SU-DHL-6 (cell line): Measurements from ENCODE around the gene GOLGB1.
"Not testable (repeated sequence)": the region's sequence is repeated elsewhere in the genome, so short reads cannot be mapped to it uniquely, and the experiment has no call there.

Source experiments
- H2AFZ ChIP-seq: fragments of 200-600 bp; sonication (generic); 2 replicates; pipeline ENCODE4 v1.6.1; 2014; ENCODE audit warnings: low read depth, mild to moderate bottlenecking, moderate library complexity, mixed read lengths, antibody characterized with exemption, low read length; ENCODE audit not compliant: severe bottlenecking
- H3F3A ChIP-seq: fragments of 200-600 bp; shearing (Covaris generic); 2 replicates; pipeline ENCODE4 v1.6.0; 2016; ENCODE audit warnings: antibody characterized with exemption, mild to moderate bottlenecking; ENCODE audit not compliant: insufficient read depth
- H3K27ac ChIP-seq: fragments of 200-600 bp; sonication (generic); 2 replicates; pipeline ENCODE4 v1.5.1; 2016; ENCODE audit warnings: low read depth, mild to moderate bottlenecking, low read length, moderate library complexity, mixed read lengths
- H3K27me3 ChIP-seq: fragments of 200-600 bp; sonication (generic), shearing (Covaris generic); 2 replicates; pipeline ENCODE4 v1.6.0; 2014; ENCODE audit warnings: mild to moderate bottlenecking, low read length
- H3K36me3 ChIP-seq: fragments of 200-600 bp; sonication (generic); 2 replicates; pipeline ENCODE4 v1.6.1; 2014; ENCODE audit warnings: mild to moderate bottlenecking, low read length, mixed read lengths
- H3K4me2 ChIP-seq: fragments of 300-600, 200-600 bp; shearing (Covaris generic), sonication (generic); 2 replicates; pipeline ENCODE4 v1.6.0; 2014; ENCODE audit warnings: low read length, low read depth, mild to moderate bottlenecking; ENCODE audit not compliant: poor library complexity, severe bottlenecking
- H3K4me3 ChIP-seq: fragments of 200-600 bp; sonication (generic); 2 replicates; pipeline ENCODE4 v1.5.1; 2014; ENCODE audit warnings: antibody characterized with exemption, low read length, mild to moderate bottlenecking, mixed read lengths; ENCODE audit not compliant: insufficient read depth, poor library complexity, severe bottlenecking
- H3K79me2 ChIP-seq: fragments of 200-600 bp; sonication (generic); 2 replicates; pipeline ENCODE4 v1.6.1; 2014; ENCODE audit warnings: mild to moderate bottlenecking, low read length, moderate library complexity; ENCODE audit not compliant: insufficient read depth
- H3K9ac ChIP-seq: fragments of 200-600 bp; sonication (generic); 2 replicates; pipeline ENCODE4 v1.7.0; 2014; ENCODE audit warnings: mild to moderate bottlenecking, low read length
- H3K9me2 ChIP-seq: fragments of 200-600 bp; sonication (generic); replicated peaks from 2 replicates; pipeline ENCODE4 v1.6.1; 2014; ENCODE audit warnings: low read length; ENCODE audit not compliant: insufficient read depth
- H3K9me3 ChIP-seq: fragments of 200-600 bp; sonication (generic); 2 replicates; pipeline ENCODE4 v1.6.1; 2014; ENCODE audit warnings: low read length, mixed read lengths; ENCODE audit not compliant: insufficient read depth
- H4K20me1 ChIP-seq: fragments of 200-600 bp; sonication (generic); 2 replicates; pipeline ENCODE4 v1.6.1; 2014; ENCODE audit warnings: low read depth, mild to moderate bottlenecking, antibody characterized with exemption, low read length, moderate library complexity, mixed read lengths
- CTCF ChIP-seq: fragments of 200-600 bp; sonication (generic); IDR thresholded peaks from one replicate; pipeline ENCODE4 v1.5.1; 2017; ENCODE audit warnings: antibody characterized with exemption, mild to moderate bottlenecking, low read length, moderate library complexity; ENCODE audit not compliant: insufficient read depth, poor library complexity, severe bottlenecking
- EZH2phosphoT487 ChIP-seq: fragments of 200-600 bp; sonication (generic), shearing (Covaris generic); conservative IDR thresholded peaks from 2 replicates; pipeline ENCODE4 v1.6.1; 2018; ENCODE audit warnings: mild to moderate bottlenecking, antibody characterized with exemption, low read length, moderate library complexity, mixed read lengths

The GOLGB1 gene

GRCh38 chr3:121794264-121794983, 44.9 kb upstream of the GOLGB1 start:
- Histone ChIP-seq H3K27me3 (no peaks in the 10 kb centered on the region), H3K4me2 (peak overlapping the region; percentile 89), H3K79me2 (peaks cover 17% of the 10 kb centered on the region; the same call in 1 of the 2 replicates), H4K20me1 (no peaks in the 10 kb centered on the region), H3K4me3 (peak overlapping the region; percentile 39), H3K27ac (peak overlapping the region; percentile 94), H3K9ac (peak overlapping the region; percentile 44), H3F3A (peaks cover 52% of the 10 kb centered on the region), H3K9me2 (no peaks in the 10 kb centered on the region), H3K9me3 (no peaks in the 10 kb centered on the region), H3K36me3 (peaks cover 39% of the 10 kb centered on the region), H2AFZ (no peak overlapping the region)
- TF ChIP-seq CTCF (no peak), EZH2phosphoT487 (no peak)

- peaks cover 17% of the 10 kb centered on the region; the same call in 1 of the 2 replicates for H3K79me2 ChIP-seq
- H2AFZ ChIP-seq, result no peak overlapping the region
- H3K9ac ChIP-seq, result peak overlapping the region; percentile 44
- no peak for TF ChIP-seq CTCF
- TF ChIP-seq EZH2phosphoT487, result no peak
- peak overlapping the region; percentile 39 for H3K4me3 ChIP-seq
- H3K36me3 ChIP-seq, result peaks cover 41% of the 10 kb centered on the region
- H3K9me2 ChIP-seq, result no peaks in the 10 kb centered on the region
- H3F3A ChIP-seq, result peaks cover 49% of the 10 kb centered on the region
- no peaks in the 10 kb centered on the region for H4K20me1 ChIP-seq
- no peaks in the 10 kb centered on the region for H3K9me3 ChIP-seq
- H3K4me2 ChIP-seq, result peak overlapping the region; percentile 89
- peak overlapping the region; percentile 94 for H3K27ac ChIP-seq
- H3K27me3 ChIP-seq, result no peaks in the 10 kb centered on the region
These were observed 43.5 kb upstream of the GOLGB1 start for GRCh38 chr3:121793078-121793477.

GRCh38 chr3:121786485-121786884, 36.9 kb upstream of the GOLGB1 start:
- peaks cover 51% of the 10 kb centered on the region for H3K36me3 ChIP-seq
- no peaks in the 10 kb centered on the region for H3K27me3 ChIP-seq
- H3K9ac ChIP-seq, result no peak overlapping the region
- no peaks in the 10 kb centered on the region for H3K9me2 ChIP-seq
- no peak overlapping the region for H3K27ac ChIP-seq
- no peaks in the 10 kb centered on the region for H3K9me3 ChIP-seq
- TF ChIP-seq EZH2phosphoT487 (no peak), CTCF (no peak)
- no peak overlapping the region for H3K4me3 ChIP-seq
- H3F3A ChIP-seq, result peaks cover 3% of the 10 kb centered on the region; the same call in 1 of the 2 replicates
- no peaks in the 10 kb centered on the region for H4K20me1 ChIP-seq
- no peaks in the 10 kb centered on the region for H3K79me2 ChIP-seq
- no peak overlapping the region for H2AFZ ChIP-seq
- no peak overlapping the region for H3K4me2 ChIP-seq

- H3K36me3 ChIP-seq, result peaks cover 39% of the 10 kb centered on the region
- not testable (repeated sequence) for H3F3A ChIP-seq, H3K9me3 ChIP-seq, H4K20me1 ChIP-seq, H3K9ac ChIP-seq, H3K79me2 ChIP-seq, H3K27ac ChIP-seq, H3K4me3 ChIP-seq, H2AFZ ChIP-seq, H3K27me3 ChIP-seq, H3K4me2 ChIP-seq, H3K9me2 ChIP-seq
These were observed 33.2 kb upstream of the GOLGB1 start for GRCh38 chr3:121782784-121783183.
